GM18873 (cell line): Measurements from ENCODE around the gene CIBAR2.
"Not testable (repeated sequence)": the region's sequence is repeated elsewhere in the genome, so short reads cannot be mapped to it uniquely, and the experiment has no call there.

Experiments used
- ATAC-seq: cut with Tn5 transposase; IDR thresholded peaks from one replicate; pipeline ENCODE4 v1.9.1; 2021; ENCODE audit warnings: mild to moderate bottlenecking, moderate library complexity, moderate number of reproducible peaks; ENCODE audit not compliant: unreplicated experiment, low FRiP score

Gene CIBAR2

GRCh38 chr16:85067426-85067825 is 44.8 kb downstream of the CIBAR2 start:
- no peak for ATAC-seq

GRCh38 chr16:85067024-85067423 is 45.2 kb downstream of the CIBAR2 start:
- ATAC-seq: no peak

GRCh38 chr16:85066346-85066885 is 45.9 kb downstream of the CIBAR2 start:
- no peak for ATAC-seq

- no peak for ATAC-seq
Observed at GRCh38 chr16:85065099-85065498, 47.2 kb downstream of the CIBAR2 start.

- ATAC-seq: no peak
Observed at GRCh38 chr16:85064186-85064585, 48.1 kb downstream of the CIBAR2 start.

GRCh38 chr16:85062845-85063244 is 49.4 kb downstream of the CIBAR2 start:
- ATAC-seq: no peak

- no peak for ATAC-seq
Observed at GRCh38 chr16:85062323-85062722, 49.9 kb downstream of the CIBAR2 start.

GRCh38 chr16:85061566-85061965 is 50.7 kb downstream of the CIBAR2 start:
- ATAC-seq: no peak

- ATAC-seq: no peak
Observed at GRCh38 chr16:85058909-85059308, 53.4 kb downstream of the CIBAR2 start.

GRCh38 chr16:85057948-85058347 is 54.3 kb downstream of the CIBAR2 start:
- no peak for ATAC-seq

- no peak for ATAC-seq
Observed at GRCh38 chr16:85057212-85057889, 54.9 kb downstream of the CIBAR2 start.

GRCh38 chr16:85056211-85056748 is 56.0 kb downstream of the CIBAR2 start:
- no peak for ATAC-seq

- peak; percentile 70 for ATAC-seq
Observed at GRCh38 chr16:85055493-85056210, 56.6 kb downstream of the CIBAR2 start.

- ATAC-seq: no peak
Observed at GRCh38 chr16:85054948-85055492, 57.3 kb downstream of the CIBAR2 start.

- not testable (repeated sequence) for ATAC-seq
Observed at GRCh38 chr16:85054321-85054720, 58.0 kb downstream of the CIBAR2 start.

GRCh38 chr16:85052536-85052935 is 59.7 kb downstream of the CIBAR2 start:
- no peak for ATAC-seq

GRCh38 chr16:85051683-85052082 is 60.6 kb downstream of the CIBAR2 start:
- no peak for ATAC-seq

GRCh38 chr16:85051067-85051581 is 61.1 kb downstream of the CIBAR2 start:
- no peak for ATAC-seq

- ATAC-seq: no peak
Observed at GRCh38 chr16:85049706-85050305, 62.5 kb downstream of the CIBAR2 start.

- ATAC-seq: no peak
Observed at GRCh38 chr16:85048921-85049562, 63.2 kb downstream of the CIBAR2 start.
